ENCODE data around the gene SLC49A3.

DNA sequence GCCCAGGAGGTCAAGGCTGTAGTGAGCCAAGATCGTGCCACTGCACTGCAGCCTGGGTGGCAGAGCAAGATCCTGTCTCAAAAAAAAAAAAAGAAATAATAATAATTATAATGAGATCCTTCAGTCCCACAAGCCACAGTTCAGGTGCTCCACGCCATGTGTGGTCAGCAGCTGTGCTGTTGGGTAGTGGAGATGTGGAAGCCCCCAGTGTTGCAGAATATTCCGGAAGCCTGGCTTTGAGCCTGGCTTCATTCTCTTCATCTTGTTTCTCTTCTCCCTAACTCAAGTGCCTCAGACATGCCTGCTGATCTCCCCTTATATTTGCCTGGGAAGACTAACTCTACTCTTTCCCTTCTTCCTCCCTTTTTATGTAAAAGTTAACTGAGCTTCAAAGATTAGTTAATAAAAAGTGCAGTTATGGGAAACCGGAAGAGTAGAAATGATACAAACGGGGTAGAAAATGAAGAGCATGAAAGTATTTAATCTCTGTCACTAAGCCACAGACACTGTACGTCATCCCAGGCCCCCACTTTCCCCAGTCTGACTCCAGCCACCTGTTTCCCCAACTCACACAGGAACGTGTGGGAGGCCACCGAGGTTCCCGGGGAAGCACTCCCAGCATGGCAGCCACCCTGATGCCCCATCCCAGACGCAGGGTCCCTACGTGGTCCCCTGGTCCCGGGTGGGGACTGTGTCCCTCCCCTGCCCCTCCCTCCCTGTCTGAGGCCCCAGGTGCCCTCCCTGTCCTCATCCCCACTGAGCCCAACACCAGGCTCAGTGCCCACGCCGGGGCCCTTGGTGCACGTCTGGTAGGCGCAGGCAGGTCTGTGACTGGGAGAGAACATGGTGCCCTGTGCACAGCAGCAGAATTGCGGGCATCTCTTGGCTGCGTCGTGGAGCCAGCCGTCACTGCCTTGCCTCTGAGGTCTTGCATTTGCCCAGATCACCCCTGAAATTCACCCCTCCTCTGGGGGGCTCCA, 40.7 kb upstream of the SLC49A3 start:
- TF ChIP-seq, protein P1, sequence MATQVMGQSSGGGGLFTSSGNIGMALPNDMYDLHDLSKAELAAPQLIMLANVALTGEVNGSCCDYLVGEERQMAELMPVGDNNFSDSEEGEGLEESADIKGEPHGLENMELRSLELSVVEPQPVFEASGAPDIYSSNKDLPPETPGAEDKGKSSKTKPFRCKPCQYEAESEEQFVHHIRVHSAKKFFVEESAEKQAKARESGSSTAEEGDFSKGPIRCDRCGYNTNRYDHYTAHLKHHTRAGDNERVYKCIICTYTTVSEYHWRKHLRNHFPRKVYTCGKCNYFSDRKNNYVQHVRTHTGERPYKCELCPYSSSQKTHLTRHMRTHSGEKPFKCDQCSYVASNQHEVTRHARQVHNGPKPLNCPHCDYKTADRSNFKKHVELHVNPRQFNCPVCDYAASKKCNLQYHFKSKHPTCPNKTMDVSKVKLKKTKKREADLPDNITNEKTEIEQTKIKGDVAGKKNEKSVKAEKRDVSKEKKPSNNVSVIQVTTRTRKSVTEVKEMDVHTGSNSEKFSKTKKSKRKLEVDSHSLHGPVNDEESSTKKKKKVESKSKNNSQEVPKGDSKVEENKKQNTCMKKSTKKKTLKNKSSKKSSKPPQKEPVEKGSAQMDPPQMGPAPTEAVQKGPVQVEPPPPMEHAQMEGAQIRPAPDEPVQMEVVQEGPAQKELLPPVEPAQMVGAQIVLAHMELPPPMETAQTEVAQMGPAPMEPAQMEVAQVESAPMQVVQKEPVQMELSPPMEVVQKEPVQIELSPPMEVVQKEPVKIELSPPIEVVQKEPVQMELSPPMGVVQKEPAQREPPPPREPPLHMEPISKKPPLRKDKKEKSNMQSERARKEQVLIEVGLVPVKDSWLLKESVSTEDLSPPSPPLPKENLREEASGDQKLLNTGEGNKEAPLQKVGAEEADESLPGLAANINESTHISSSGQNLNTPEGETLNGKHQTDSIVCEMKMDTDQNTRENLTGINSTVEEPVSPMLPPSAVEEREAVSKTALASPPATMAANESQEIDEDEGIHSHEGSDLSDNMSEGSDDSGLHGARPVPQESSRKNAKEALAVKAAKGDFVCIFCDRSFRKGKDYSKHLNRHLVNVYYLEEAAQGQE (IDR thresholded peaks at IDR 0.05; ENCODE audit: insufficient read depth in 1 of 2, low read depth in 2 of 2, low read length in 2 of 2): no peak
- TF ChIP-seq POLR2AphosphoS5 (IDR thresholded peaks at IDR 0.05; ENCODE audit: low read depth, low read length) (no peak), TAF1 (IDR thresholded peaks at IDR 0.05; ENCODE audit: borderline replicate concordance, insufficient read depth, low read length) (no peak)

All from PFSK-1 (cell line).